Activated CD4-positive, alpha-beta T cell treated with anti-CD3 and anti-CD28 coated beads, Interleukin-2, amount 10 ng/mL, durations not matched to agents 7 days and 5 days (primary cell): ENCODE results near the gene OTX1. TPM values are rescaled to one million over a fixed set of nuclear protein-coding genes. Genes with fewer than 3 reads are reported as not detected.

Source experiments
- CTCF ChIA-PET: fragments of 350-600 bp; sonication (Branson Sonifier 250); formaldehyde crosslinking; loops from one replicate; lab custom pipeline; 2021; ENCODE audit warnings: antibody characterized with exemption; lab: Charles Lee
- POLR2A ChIA-PET: fragments of 350-600 bp; sonication (Branson Sonifier 250); formaldehyde crosslinking; loops from one replicate; lab custom pipeline; 2021; ENCODE audit warnings: antibody characterized with exemption; lab: Charles Lee
- DNase-seq: peaks from one replicate; pipeline ENCODE4 v3.0.0-alpha.2; 2020
- H3K27ac Mint-ChIP-seq: one replicate; pipeline ENCODE4 v1.8.0; 2021; ENCODE audit warnings: mild to moderate bottlenecking, moderate library complexity, mixed read lengths
- H3K27me3 Mint-ChIP-seq: one replicate; pipeline ENCODE4 v1.8.0; 2021; ENCODE audit warnings: mixed read lengths
- H3K36me3 Mint-ChIP-seq: one replicate; pipeline ENCODE4 v1.8.0; 2021; ENCODE audit warnings: low read depth, mixed read lengths
- H3K4me1 Mint-ChIP-seq: one replicate; pipeline ENCODE4 v1.8.0; 2021; ENCODE audit warnings: mixed read lengths
- H3K4me3 Mint-ChIP-seq: one replicate; pipeline ENCODE4 v1.8.0; 2021; ENCODE audit warnings: mild to moderate bottlenecking, moderate library complexity, mixed read lengths
- H3K9me3 Mint-ChIP-seq: one replicate; pipeline ENCODE4 v1.8.0; 2021; ENCODE audit warnings: mixed read lengths
- total RNA-seq, 2 experiments: library from RNA; stranded (reverse); gene quantifications; one replicate each; pipeline ENCODE4 v1.2.3, GENCODE V29; 2021

Gene OTX1
- total RNA-seq, 2 experiments from 2014 or later = not detected

GRCh38 chr2:63029058-63029457, 21.6 kb upstream of the OTX1 start:
- Mint-ChIP-seq H3K27ac (no peak overlapping the region), H3K4me1 (no peaks in the 10 kb centered on the region), H3K36me3 (no peaks in the 10 kb centered on the region), H3K4me3 (no peak overlapping the region), H3K27me3 (no peaks in the 10 kb centered on the region), H3K9me3 (no peaks in the 10 kb centered on the region)
- ChIA-PET CTCF (no interaction called here), POLR2A (no interaction called here)
- no peak for DNase-seq

- Mint-ChIP-seq H3K9me3 (no peaks in the 10 kb centered on the region), H3K27me3 (no peaks in the 10 kb centered on the region), H3K36me3 (no peaks in the 10 kb centered on the region), H3K27ac (no peak overlapping the region), H3K4me3 (no peak overlapping the region), H3K4me1 (no peaks in the 10 kb centered on the region)
- ChIA-PET POLR2A (no interaction called here), CTCF (no interaction called here)
- DNase-seq = no peak
Observed at GRCh38 chr2:63034526-63034925, 16.1 kb upstream of the OTX1 start.

- no peak for DNase-seq
- ChIA-PET CTCF (no interaction called here), POLR2A (no interaction called here)
- Mint-ChIP-seq H3K9me3 (no peaks in the 10 kb centered on the region), H3K36me3 (no peaks in the 10 kb centered on the region), H3K4me1 (no peaks in the 10 kb centered on the region), H3K4me3 (no peak overlapping the region), H3K27ac (no peak overlapping the region), H3K27me3 (no peaks in the 10 kb centered on the region)
Observed at GRCh38 chr2:63035169-63035568, 15.5 kb upstream of the OTX1 start.

- ChIA-PET CTCF (no interaction called here), POLR2A (no interaction called here)
- H3K36me3 Mint-ChIP-seq = no peaks in the 10 kb centered on the region
- H3K4me1 Mint-ChIP-seq = no peaks in the 10 kb centered on the region
- no peak overlapping the region for H3K27ac Mint-ChIP-seq
- no peak overlapping the region for H3K4me3 Mint-ChIP-seq
- no peaks in the 10 kb centered on the region for H3K27me3 Mint-ChIP-seq
- no peak for DNase-seq
- H3K9me3 Mint-ChIP-seq = no peaks in the 10 kb centered on the region
Observed at GRCh38 chr2:63035660-63036059, 15.0 kb upstream of the OTX1 start.

GRCh38 chr2:63038034-63038433, 12.6 kb upstream of the OTX1 start:
- CTCF ChIA-PET = no interaction called here
- Mint-ChIP-seq H3K36me3 (no peaks in the 10 kb centered on the region), H3K9me3 (no peaks in the 10 kb centered on the region), H3K4me3 (no peak overlapping the region), H3K27ac (no peak overlapping the region), H3K27me3 (no peaks in the 10 kb centered on the region), H3K4me1 (no peaks in the 10 kb centered on the region)
- DNase-seq = no peak
- POLR2A ChIA-PET = no interaction called here

- CTCF ChIA-PET = no interaction called here
- no peak overlapping the region for H3K4me3 Mint-ChIP-seq
- no peak for DNase-seq
- peaks cover 6% of the 10 kb centered on the region for H3K36me3 Mint-ChIP-seq
- no peaks in the 10 kb centered on the region for H3K4me1 Mint-ChIP-seq
- H3K27ac Mint-ChIP-seq = no peak overlapping the region
- POLR2A ChIA-PET = no interaction called here
- H3K27me3 Mint-ChIP-seq = peaks cover 6% of the 10 kb centered on the region
- no peaks in the 10 kb centered on the region for H3K9me3 Mint-ChIP-seq
Observed at GRCh38 chr2:63040586-63040985, 10.0 kb upstream of the OTX1 start.

- ChIA-PET POLR2A (no interaction called here), CTCF (no interaction called here)
- Mint-ChIP-seq H3K27me3 (peaks cover 15% of the 10 kb centered on the region), H3K9me3 (no peaks in the 10 kb centered on the region), H3K27ac (no peak overlapping the region), H3K36me3 (peaks cover 6% of the 10 kb centered on the region), H3K4me1 (no peaks in the 10 kb centered on the region), H3K4me3 (no peak overlapping the region)
- no peak for DNase-seq
Observed at GRCh38 chr2:63041592-63041991, 9.0 kb upstream of the OTX1 start.

- ChIA-PET POLR2A (no interaction called here), CTCF (no interaction called here)
- H3K4me1 Mint-ChIP-seq = peaks cover 22% of the 10 kb centered on the region
- no peaks in the 10 kb centered on the region for H3K9me3 Mint-ChIP-seq
- peaks cover 6% of the 10 kb centered on the region for H3K36me3 Mint-ChIP-seq
- no peak overlapping the region for H3K4me3 Mint-ChIP-seq
- no peak overlapping the region for H3K27ac Mint-ChIP-seq
- H3K27me3 Mint-ChIP-seq = peaks cover 42% of the 10 kb centered on the region
- DNase-seq = no peak
Observed at GRCh38 chr2:63044362-63045327, 6.0 kb upstream of the OTX1 start.

- H3K36me3 Mint-ChIP-seq = peaks cover 6% of the 10 kb centered on the region
- H3K9me3 Mint-ChIP-seq = no peaks in the 10 kb centered on the region
- H3K4me3 Mint-ChIP-seq = no peak overlapping the region
- no peak for DNase-seq
- H3K27me3 Mint-ChIP-seq = peaks cover 54% of the 10 kb centered on the region
- ChIA-PET POLR2A (no interaction called here), CTCF (no interaction called here)
- H3K27ac Mint-ChIP-seq = no peak overlapping the region
- H3K4me1 Mint-ChIP-seq = peaks cover 30% of the 10 kb centered on the region
Observed at GRCh38 chr2:63046552-63046951, 4.1 kb upstream of the OTX1 start.

GRCh38 chr2:63046961-63047320, 3.7 kb upstream of the OTX1 start:
- H3K27ac Mint-ChIP-seq = no peak overlapping the region
- peaks cover 56% of the 10 kb centered on the region for H3K27me3 Mint-ChIP-seq
- peaks cover 30% of the 10 kb centered on the region for H3K4me1 Mint-ChIP-seq
- H3K4me3 Mint-ChIP-seq = no peak overlapping the region
- CTCF ChIA-PET = no interaction called here
- H3K36me3 Mint-ChIP-seq = peaks cover 6% of the 10 kb centered on the region
- POLR2A ChIA-PET = no interaction called here
- no peak for DNase-seq
- no peaks in the 10 kb centered on the region for H3K9me3 Mint-ChIP-seq

- CTCF ChIA-PET = no interaction called here
- Mint-ChIP-seq H3K4me1 (peaks cover 33% of the 10 kb centered on the region), H3K9me3 (no peaks in the 10 kb centered on the region), H3K27me3 (peaks cover 63% of the 10 kb centered on the region), H3K4me3 (peak overlapping the region; percentile 77), H3K27ac (peak overlapping the region; percentile 72), H3K36me3 (peaks cover 6% of the 10 kb centered on the region)
- POLR2A ChIA-PET = no interaction called here
- no peak for DNase-seq
Observed at GRCh38 chr2:63047321-63048279, 3.0 kb upstream of the OTX1 start.

GRCh38 chr2:63048367-63049171, 2.1 kb upstream of the OTX1 start:
- Mint-ChIP-seq H3K36me3 (peaks cover 6% of the 10 kb centered on the region), H3K27me3 (peaks cover 73% of the 10 kb centered on the region), H3K4me3 (peak overlapping the region; percentile 77), H3K27ac (no peak overlapping the region), H3K9me3 (no peaks in the 10 kb centered on the region), H3K4me1 (peaks cover 37% of the 10 kb centered on the region)
- ChIA-PET POLR2A (interaction anchor here (0.6 kb wide), 1 partner anchor 1933 kb away, joined by 6 read pairs; no protein-coding TSS in a partner anchor), CTCF (no interaction called here)
- DNase-seq = no peak
